Neural cell (in vitro differentiated cells): ENCODE results near the gene DOCK4. TPM values are rescaled to one million over a fixed set of nuclear protein-coding genes. Genes with fewer than 3 reads are reported as not detected.

ENCODE experiments used
- H2AFZ ChIP-seq: fragments of 200-600, 300-800 bp; sonication (generic), shearing (Covaris generic); 2 replicates; pipeline ENCODE4 v1.6.0; 2014; ENCODE audit warnings: low read depth, mild to moderate bottlenecking, antibody characterized with exemption, low read length, moderate library complexity
- H3F3A ChIP-seq: fragments of 200-600 bp; shearing (Covaris generic); 2 replicates; pipeline ENCODE4 v1.6.1; 2016; ENCODE audit warnings: mild to moderate bottlenecking, moderate library complexity, mixed read lengths, antibody characterized with exemption, low read length; ENCODE audit not compliant: insufficient read depth, poor library complexity, severe bottlenecking
- H3K27ac ChIP-seq: fragments of 200-600, 300-800 bp; sonication (generic), shearing (Covaris generic); 2 replicates; pipeline ENCODE4 v1.5.1; 2014; ENCODE audit warnings: mild to moderate bottlenecking, low read length, moderate library complexity
- H3K27me3 ChIP-seq: fragments of 300-800, 200-600 bp; sonication (generic), shearing (Covaris generic); 2 replicates; pipeline ENCODE4 v1.6.0; 2014; ENCODE audit warnings: mild to moderate bottlenecking, low read depth, low read length, moderate library complexity; ENCODE audit not compliant: insufficient read depth
- H3K36me3 ChIP-seq: fragments of 300-800, 200-600 bp; sonication (generic), shearing (Covaris generic); 2 replicates; pipeline ENCODE4 v1.5.1; 2014; ENCODE audit warnings: mild to moderate bottlenecking, antibody characterized with exemption, low read length, moderate library complexity; ENCODE audit not compliant: insufficient read depth
- H3K4me2 ChIP-seq: fragments of 300-800, 200-600 bp; sonication (generic), shearing (Covaris generic); 2 replicates; pipeline ENCODE4 v1.6.0; 2014; ENCODE audit warnings: mild to moderate bottlenecking, low read length
- H3K4me3 ChIP-seq: fragments of 300-800, 200-600 bp; sonication (generic), shearing (Covaris generic); 2 replicates; pipeline ENCODE4 v1.5.1; 2014; ENCODE audit warnings: mild to moderate bottlenecking, low read length, moderate library complexity
- H3K79me2 ChIP-seq: fragments of 200-600 bp; shearing (Covaris generic); replicated peaks from 2 replicates; pipeline ENCODE4 v1.6.0; 2014; ENCODE audit warnings: mild to moderate bottlenecking, low read length, moderate library complexity; ENCODE audit not compliant: insufficient read depth
- H3K9ac ChIP-seq: fragments of 300-800, 200-600 bp; sonication (generic), shearing (Covaris generic); 2 replicates; pipeline ENCODE4 v1.6.1; 2016; ENCODE audit warnings: mild to moderate bottlenecking, low read length, mixed read lengths
- H3K9me2 ChIP-seq: fragments of 200-600 bp; shearing (Covaris generic); 2 replicates; pipeline ENCODE4 v1.6.1; 2016; ENCODE audit warnings: mild to moderate bottlenecking, low read length, mixed read lengths; ENCODE audit not compliant: insufficient read depth
- H3K9me3 ChIP-seq: fragments of 200-600, 300-800 bp; sonication (generic), shearing (Covaris generic); 2 replicates; pipeline ENCODE4 v1.6.1; 2016; ENCODE audit warnings: mild to moderate bottlenecking, mixed run types, low read length, moderate library complexity, mixed read lengths
- H4K20me1 ChIP-seq: fragments of 200-600 bp; shearing (Covaris generic); 2 replicates; pipeline ENCODE4 v1.6.1; 2016; ENCODE audit warnings: mild to moderate bottlenecking, mixed run types; ENCODE audit not compliant: insufficient read depth
- CTCF ChIP-seq: fragments of 450-650 bp; IDR thresholded peaks from 2 replicates; pipeline ENCODE4 v1.5.1; 2014; ENCODE audit warnings: antibody characterized with exemption, mild to moderate bottlenecking, moderate library complexity; ENCODE audit not compliant: poor library complexity, severe bottlenecking
- EP300 ChIP-seq: fragments of 450-650 bp; conservative IDR thresholded peaks from 2 replicates; pipeline ENCODE4 v1.6.1; 2014; ENCODE audit warnings: antibody characterized with exemption, mild to moderate bottlenecking, moderate library complexity; ENCODE audit not compliant: poor library complexity, severe bottlenecking
- EZH2 ChIP-seq: fragments of 200-600, 300-800 bp; shearing (Covaris generic), sonication (generic); IDR thresholded peaks from 2 replicates; pipeline ENCODE4 v1.6.1; 2014; ENCODE audit warnings: antibody characterized with exemption, low read length, borderline replicate concordance, mild to moderate bottlenecking; ENCODE audit not compliant: insufficient read depth, poor library complexity, severe bottlenecking
- MXI1 ChIP-seq: fragments of 450-650 bp; conservative IDR thresholded peaks from 2 replicates; pipeline ENCODE4 v1.6.1; 2014; ENCODE audit warnings: antibody characterized with exemption, mild to moderate bottlenecking; ENCODE audit not compliant: poor library complexity, severe bottlenecking
- POLR2AphosphoS5 ChIP-seq: IDR thresholded peaks from 2 replicates; pipeline ENCODE4 v1.6.1; 2012
- RAD21 ChIP-seq: fragments of 450-650 bp; conservative IDR thresholded peaks from 2 replicates; pipeline ENCODE4 v1.6.1; 2014; ENCODE audit warnings: antibody characterized with exemption, mild to moderate bottlenecking, moderate library complexity
- SMC3 ChIP-seq: fragments of 450-650 bp; conservative IDR thresholded peaks from 2 replicates; pipeline ENCODE4 v1.6.1; 2014; ENCODE audit warnings: antibody characterized with exemption, mild to moderate bottlenecking, moderate library complexity; ENCODE audit not compliant: poor library complexity
- TAF1 ChIP-seq: IDR thresholded peaks from 2 replicates; pipeline ENCODE4 v1.6.1; 2012; ENCODE audit warnings: low read depth
- polyA plus RNA-seq: library from polyadenylated mRNA; depleted of rRNA; stranded (reverse); fragments of >200 nt; gene quantifications from 2 replicates; pipeline ENCODE4 v1.2.3, GENCODE V29; 2014
- TF ChIP-seq, protein P1 (sequence below): IDR thresholded peaks from 2 replicates; pipeline ENCODE4 v1.6.1; 2012; ENCODE audit warnings: borderline replicate concordance

DOCK4 gene
- polyA plus RNA-seq, 1 donor from 2014 or later: 28.1 TPM

DNA sequence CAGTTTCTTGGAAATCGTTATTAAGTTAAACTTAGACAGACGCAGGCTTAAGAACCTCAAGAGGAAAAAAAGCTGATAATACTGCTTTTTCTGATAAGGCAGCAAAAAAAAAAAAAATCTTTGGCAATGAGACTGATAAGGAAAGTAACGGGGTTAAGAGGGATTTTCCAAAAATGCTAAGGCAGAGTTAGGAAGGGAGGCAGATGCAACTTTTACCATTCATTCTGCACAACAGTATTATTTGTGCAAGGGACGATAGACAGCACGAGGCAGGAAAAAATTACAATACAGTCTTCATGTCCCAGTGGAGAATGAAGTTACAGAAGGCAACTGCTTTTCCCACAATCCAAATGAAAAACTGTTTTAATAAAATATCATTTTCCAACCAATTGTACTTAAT lies 194.0 kb downstream of the DOCK4 start:
- Histone ChIP-seq H2AFZ (no peak overlapping the region), H3K4me2 (no peak overlapping the region)
- TF ChIP-seq POLR2AphosphoS5 (no peak), EP300 (no peak), CTCF (no peak), MXI1 (no peak), TAF1 (no peak), SMC3 (no peak), EZH2 (no peak)

DNA sequence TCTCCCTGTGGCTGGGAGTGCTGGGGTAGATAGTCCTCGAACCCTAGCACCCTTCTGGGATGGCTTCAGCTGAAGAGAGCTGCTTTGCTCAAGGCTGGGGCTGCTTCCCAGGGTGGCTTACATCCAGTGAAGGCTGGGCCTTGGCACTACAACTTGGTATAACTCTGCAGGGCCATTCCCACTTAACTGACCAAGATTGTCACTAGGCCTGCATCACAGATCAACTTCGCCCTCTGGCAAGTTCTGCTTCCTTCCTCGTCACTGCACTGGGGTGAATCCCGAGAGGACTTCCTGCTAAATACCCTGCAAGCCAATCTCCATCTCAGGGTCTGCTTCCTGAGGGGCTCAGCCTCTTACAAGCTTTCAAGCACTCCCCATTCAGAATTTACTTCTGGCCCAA lies 195.2 kb downstream of the DOCK4 start:
- H3K36me3 ChIP-seq: no peaks in the 10 kb centered on the region
- no peak overlapping the region for H3K9ac ChIP-seq
- H2AFZ ChIP-seq: no peak overlapping the region
- H3F3A ChIP-seq: no peaks in the 10 kb centered on the region
- H4K20me1 ChIP-seq: no peaks in the 10 kb centered on the region
- no peak overlapping the region for H3K27ac ChIP-seq
- H3K9me3 ChIP-seq: no peaks in the 10 kb centered on the region
- H3K4me3 ChIP-seq: no peak overlapping the region
- H3K9me2 ChIP-seq: no peaks in the 10 kb centered on the region
- no peaks in the 10 kb centered on the region for H3K79me2 ChIP-seq
- TF ChIP-seq POLR2AphosphoS5 (no peak), CTCF (no peak), TAF1 (no peak)
- H3K27me3 ChIP-seq: no peaks in the 10 kb centered on the region
- H3K4me2 ChIP-seq: no peak overlapping the region

More for the DNA sequence above, 194.0 kb downstream of the DOCK4 start:
- no peak overlapping the region for H3K9ac ChIP-seq
- no peaks in the 10 kb centered on the region for H3K36me3 ChIP-seq
- no peaks in the 10 kb centered on the region for H3K79me2 ChIP-seq
- H3F3A ChIP-seq: no peaks in the 10 kb centered on the region
- no peak overlapping the region for H3K27ac ChIP-seq
- no peak overlapping the region for H3K4me3 ChIP-seq
- H3K27me3 ChIP-seq: no peaks in the 10 kb centered on the region
- H3K9me3 ChIP-seq: no peaks in the 10 kb centered on the region
- no peaks in the 10 kb centered on the region for H4K20me1 ChIP-seq
- H3K9me2 ChIP-seq: no peaks in the 10 kb centered on the region

DNA sequence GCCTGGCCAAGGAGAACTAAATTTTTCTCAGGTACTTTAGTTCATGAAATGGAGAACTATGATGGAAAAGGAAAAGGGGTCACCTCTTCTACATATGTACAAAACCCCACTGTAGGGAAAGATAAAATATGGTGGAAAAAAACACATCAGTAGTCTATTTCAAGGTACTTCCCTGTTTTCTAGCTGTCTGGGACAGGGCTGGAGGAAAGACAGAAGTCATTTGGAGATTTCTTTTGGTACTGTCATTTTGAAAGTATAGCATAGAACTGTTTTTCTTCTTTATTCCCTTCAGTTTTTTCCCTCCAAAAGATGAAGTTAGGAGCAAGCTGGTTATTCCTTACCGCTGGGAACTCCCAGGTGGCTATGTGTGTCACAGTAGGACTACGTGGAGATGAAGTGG lies 196.1 kb downstream of the DOCK4 start:
- H3K27ac ChIP-seq: no peak overlapping the region
- no peak overlapping the region for H3K9ac ChIP-seq
- H3F3A ChIP-seq: no peaks in the 10 kb centered on the region
- H2AFZ ChIP-seq: no peak overlapping the region
- no peaks in the 10 kb centered on the region for H3K79me2 ChIP-seq
- no peaks in the 10 kb centered on the region for H3K9me2 ChIP-seq
- H3K36me3 ChIP-seq: no peaks in the 10 kb centered on the region
- H3K4me3 ChIP-seq: no peak overlapping the region
- H3K27me3 ChIP-seq: no peaks in the 10 kb centered on the region
- TF ChIP-seq, protein P1, sequence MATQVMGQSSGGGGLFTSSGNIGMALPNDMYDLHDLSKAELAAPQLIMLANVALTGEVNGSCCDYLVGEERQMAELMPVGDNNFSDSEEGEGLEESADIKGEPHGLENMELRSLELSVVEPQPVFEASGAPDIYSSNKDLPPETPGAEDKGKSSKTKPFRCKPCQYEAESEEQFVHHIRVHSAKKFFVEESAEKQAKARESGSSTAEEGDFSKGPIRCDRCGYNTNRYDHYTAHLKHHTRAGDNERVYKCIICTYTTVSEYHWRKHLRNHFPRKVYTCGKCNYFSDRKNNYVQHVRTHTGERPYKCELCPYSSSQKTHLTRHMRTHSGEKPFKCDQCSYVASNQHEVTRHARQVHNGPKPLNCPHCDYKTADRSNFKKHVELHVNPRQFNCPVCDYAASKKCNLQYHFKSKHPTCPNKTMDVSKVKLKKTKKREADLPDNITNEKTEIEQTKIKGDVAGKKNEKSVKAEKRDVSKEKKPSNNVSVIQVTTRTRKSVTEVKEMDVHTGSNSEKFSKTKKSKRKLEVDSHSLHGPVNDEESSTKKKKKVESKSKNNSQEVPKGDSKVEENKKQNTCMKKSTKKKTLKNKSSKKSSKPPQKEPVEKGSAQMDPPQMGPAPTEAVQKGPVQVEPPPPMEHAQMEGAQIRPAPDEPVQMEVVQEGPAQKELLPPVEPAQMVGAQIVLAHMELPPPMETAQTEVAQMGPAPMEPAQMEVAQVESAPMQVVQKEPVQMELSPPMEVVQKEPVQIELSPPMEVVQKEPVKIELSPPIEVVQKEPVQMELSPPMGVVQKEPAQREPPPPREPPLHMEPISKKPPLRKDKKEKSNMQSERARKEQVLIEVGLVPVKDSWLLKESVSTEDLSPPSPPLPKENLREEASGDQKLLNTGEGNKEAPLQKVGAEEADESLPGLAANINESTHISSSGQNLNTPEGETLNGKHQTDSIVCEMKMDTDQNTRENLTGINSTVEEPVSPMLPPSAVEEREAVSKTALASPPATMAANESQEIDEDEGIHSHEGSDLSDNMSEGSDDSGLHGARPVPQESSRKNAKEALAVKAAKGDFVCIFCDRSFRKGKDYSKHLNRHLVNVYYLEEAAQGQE: no peak
- TF ChIP-seq SMC3 (no peak), EZH2 (no peak), TAF1 (no peak), POLR2AphosphoS5 (no peak), MXI1 (no peak), RAD21 (no peak), CTCF (no peak)
- no peaks in the 10 kb centered on the region for H4K20me1 ChIP-seq
- no peak overlapping the region for H3K4me2 ChIP-seq
- H3K9me3 ChIP-seq: no peaks in the 10 kb centered on the region
